CMK (cell line): Measurements from ENCODE around the gene CMYA5.
"Not testable (repeated sequence)": the region's sequence is repeated elsewhere in the genome, so short reads cannot be mapped to it uniquely, and the experiment has no call there.

Experiments
- DNase-seq: peaks from one replicate; pipeline ENCODE4 v3.0.0-alpha.2; 2010; ENCODE audit warnings: low read depth

The CMYA5 gene

DNA sequence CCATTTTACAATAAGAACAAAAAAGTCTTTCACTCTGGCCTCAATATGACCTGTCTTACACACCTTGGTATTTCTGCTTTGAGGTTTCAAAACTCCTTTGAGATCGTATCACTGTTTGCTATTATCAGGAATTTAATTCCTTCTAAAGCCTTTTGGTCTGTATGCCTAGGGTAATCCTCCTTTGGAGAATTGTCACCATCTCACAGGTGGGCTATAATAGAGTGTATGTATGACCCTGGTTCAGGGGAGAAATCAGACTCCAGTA, 13.7 kb downstream of the CMYA5 start:
- DNase-seq, result no peak

DNA sequence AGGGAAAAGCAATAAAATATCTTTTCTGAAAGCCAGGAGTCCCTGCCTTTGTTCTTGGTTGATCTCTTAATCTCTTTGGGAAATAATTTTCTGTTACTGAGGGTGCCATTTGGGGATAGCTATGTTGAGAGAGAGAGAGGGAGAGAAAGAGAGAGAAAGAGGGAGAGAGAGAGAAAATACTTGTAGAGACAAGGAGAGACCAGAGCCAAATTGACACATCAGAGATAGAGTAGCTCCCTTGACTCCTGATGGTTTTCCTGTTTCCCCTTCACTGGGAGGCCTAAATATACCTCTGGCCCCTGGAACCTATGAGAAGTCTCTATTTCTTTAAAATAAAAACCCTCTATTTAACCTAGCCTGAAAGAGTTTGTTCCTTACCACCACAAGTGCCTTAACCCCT, 14.9 kb downstream of the CMYA5 start:
- DNase-seq, result no peak

DNA sequence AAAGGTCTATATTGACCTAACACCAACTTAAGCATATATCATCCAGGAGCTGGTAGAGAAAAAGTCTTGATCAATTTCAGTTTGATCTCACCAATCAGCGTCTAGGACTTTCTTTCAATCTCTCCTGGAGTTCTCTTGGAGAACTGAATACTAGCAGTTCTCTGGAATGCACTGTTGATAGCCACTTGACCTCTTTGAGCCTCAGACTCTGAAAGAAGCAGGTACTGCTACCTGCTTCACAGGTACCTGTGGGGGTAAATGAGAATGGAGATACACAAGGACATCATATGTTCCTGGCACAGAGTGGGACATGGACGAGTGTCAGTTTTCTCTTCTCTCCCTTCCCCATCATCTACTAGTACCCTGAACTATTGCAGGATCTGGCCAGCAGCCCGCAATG, 16.0 kb downstream of the CMYA5 start:
- no peak for DNase-seq

DNA sequence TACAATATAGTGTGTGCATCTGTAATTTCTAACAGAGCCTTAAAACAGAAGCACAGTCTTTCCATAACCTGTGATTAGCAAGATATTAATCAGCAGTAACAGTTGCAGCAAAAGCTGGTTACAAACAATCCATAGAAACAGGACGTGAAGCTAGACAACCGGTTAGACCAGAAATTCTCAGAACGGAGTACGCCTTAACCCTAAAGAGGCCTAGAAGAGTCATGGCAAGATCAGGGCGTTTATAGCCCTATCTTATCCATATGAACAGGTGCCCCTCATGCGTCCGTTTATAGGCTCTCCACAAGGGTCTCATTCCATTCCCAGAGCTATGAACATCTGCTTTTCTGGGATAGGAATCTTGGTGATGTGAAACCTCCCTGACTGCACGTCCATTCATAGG, 16.7 kb downstream of the CMYA5 start:
- not testable (repeated sequence) for DNase-seq

DNA sequence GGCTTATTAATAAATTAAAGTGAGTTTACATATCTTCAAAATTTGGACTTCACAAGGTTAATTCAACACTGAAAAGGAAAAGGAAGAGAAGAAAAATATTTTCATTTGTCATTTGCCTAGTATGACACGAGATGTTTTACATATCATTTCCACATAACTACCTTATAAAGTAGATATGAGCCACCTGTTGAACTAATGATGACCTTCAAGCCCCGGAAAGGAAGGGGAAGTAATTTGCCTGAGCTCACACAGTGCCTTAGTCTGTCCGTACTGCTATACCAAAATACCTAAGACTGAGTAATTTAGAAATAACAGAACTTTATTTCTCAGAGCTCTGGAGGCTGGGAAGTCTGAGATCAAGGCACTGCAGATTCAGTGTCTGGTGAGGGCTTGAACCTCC, 17.9 kb downstream of the CMYA5 start:
- no peak for DNase-seq

DNA sequence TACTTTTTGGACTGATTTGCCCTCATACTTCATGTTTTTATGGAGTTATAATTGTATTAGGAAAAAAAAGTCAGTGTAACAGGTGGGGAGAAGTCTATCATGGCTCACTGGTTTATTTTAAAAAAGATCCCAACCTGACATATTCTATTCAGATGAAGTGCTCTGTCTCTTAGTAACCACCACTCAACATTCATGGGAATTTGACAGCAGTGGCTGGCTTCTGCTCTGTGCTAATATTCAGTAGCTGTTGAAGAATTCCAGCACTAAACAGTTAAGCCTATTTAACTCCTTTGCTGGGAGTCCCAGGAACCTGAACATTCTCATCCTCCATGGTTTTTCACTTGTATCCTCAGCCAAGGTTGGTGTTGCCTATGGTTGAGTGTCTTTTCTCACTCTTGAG, 23.1 kb downstream of the CMYA5 start:
- no peak for DNase-seq

DNA sequence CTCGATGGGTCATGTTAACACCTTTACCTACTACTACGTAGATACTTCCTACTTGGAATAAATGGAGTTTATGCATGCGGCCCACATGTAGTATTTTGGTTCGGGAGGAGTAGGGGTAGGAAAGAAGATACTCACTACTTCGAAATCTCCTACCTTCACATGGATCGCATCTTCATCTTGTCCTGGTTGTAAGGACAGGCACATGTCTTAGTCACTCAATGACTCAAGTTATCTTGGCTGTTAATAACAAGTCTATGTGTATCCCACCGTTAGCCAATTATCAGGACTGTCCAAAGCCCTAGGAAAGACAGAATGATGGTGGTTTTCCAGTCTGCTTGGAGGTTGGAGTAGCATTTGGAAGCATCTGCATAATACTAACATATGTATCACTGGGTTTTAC, 24.1 kb downstream of the CMYA5 start:
- no peak for DNase-seq

DNA sequence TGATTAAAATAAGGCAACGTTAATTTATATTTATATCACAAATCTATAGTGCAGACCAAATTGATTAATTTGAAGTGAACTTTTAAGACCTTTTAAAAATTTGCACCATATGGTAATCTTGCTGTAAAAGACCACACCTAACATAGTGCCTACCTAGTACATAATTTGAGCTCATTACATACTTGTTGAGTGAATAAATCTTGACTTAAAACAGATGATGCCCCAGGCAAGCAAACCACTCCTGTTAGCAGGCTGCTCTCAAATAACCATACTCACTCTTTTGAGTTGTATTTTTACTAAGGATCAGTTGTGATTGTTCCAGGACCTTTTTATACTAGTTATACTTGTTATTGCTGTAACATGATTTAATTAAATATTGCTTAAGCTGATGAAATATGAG, 27.2 kb downstream of the CMYA5 start:
- DNase-seq, result no peak

DNA sequence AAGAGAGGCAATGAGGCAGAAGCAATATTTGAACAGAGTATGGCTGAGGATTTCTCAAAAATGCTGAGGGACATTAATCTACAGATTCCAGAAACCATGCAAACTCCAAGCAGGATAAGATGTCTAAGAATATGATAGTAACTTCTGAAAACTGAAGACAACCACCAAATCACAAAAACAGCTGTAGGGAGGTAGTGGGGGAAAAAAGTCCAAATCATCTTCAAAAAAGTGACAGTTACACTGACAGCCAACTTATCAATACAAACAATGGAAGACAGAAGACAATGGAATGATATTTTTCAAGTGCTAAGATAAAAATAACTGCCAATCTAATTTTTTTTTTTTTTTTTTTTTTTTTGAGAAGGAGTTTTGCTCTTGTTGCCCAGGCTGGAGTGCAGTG, 30.5 kb downstream of the CMYA5 start:
- no peak for DNase-seq

DNA sequence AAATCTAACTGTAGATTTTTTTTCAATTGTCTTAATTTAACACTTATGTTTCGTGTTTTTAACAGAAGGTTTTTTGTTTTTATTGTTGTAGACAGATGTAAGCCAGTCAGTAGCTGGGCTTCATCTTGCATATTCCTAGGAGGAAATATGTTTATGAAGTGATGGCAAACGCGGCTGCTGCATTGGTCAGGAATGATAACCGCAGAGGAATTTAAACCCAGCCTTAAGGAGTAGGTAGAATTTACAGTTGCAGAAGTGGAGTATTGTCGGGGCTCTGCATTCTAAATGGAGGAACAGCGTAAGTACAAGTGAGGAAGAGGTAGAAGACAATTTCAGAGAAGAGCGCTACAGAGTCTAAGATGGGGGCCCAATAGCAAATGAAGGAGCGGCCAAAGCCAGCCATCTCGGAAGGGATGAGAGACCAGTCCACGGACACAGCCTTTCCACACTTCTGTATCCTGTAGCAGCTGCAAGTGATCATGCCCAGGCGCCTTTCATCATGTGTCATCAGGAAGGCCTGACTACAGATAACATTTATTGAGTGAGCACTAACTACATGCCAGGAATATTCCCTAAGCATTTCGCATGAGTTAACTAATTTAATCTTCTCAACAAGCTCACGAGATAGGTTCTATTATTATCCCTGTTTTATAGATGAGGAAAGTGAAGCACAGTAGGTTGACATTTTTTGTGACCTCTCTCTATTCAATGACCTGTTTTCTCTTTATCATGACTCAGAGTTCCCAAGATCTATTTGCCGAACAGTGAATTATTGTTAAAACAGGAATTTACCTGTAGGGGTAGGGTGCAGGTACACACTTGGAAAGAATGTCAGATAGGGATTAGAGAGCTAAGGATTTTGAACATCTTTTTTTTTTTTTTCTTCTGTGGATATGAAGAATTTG, 38.1 kb downstream of the CMYA5 start:
- DNase-seq, result no peak

DNA sequence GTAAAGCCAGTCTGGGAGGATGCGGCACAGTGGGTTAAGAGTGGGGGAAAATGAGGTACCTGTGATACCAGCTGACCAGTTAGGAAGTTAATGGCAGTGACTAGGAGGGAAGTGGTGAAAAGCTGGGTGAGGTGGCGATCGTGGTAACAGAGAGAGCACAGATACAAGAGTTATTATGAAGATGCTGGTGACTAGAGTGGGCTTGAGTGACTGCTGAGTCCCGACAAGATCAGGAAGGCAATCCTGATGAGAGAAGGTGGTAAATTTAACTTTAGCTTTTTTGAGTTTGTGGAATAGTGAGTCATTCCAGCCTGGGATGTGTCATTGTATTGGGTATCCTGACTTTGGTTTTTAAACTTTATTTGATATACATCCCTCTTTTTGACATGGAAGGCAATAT, 38.8 kb downstream of the CMYA5 start:
- no peak for DNase-seq

DNA sequence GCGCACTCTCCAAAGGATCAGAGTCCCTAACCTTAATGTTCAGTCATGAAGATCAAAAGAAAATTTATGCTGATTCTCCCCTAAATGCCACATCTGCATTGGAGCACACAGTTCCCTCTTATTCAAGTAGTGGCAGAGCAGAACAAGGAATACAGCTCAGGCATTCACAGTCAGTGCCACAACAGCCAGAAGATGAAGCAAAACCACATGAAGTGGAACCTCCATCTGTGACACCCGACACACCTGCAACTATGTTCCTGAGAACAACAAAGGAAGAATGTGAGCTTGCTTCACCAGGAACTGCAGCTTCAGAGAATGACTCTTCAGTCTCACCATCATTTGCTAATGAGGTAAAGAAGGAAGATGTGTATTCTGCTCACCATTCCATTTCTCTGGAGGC, 40.0 kb downstream of the CMYA5 start:
- no peak for DNase-seq

DNA sequence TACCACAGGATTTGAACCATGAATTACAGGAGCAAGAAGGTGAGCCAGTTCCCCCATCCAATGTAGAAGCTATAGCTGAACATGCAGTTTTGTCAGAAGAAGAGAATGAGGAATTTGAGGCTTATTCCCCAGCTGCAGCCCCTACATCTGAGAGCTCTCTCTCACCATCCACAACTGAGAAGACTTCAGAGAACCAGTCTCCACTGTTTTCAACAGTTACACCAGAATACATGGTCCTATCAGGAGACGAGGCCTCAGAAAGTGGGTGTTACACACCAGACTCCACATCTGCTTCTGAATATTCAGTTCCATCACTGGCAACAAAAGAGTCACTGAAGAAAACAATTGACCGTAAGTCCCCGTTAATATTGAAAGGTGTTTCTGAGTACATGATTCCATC, 40.9 kb downstream of the CMYA5 start:
- DNase-seq, result no peak

DNA sequence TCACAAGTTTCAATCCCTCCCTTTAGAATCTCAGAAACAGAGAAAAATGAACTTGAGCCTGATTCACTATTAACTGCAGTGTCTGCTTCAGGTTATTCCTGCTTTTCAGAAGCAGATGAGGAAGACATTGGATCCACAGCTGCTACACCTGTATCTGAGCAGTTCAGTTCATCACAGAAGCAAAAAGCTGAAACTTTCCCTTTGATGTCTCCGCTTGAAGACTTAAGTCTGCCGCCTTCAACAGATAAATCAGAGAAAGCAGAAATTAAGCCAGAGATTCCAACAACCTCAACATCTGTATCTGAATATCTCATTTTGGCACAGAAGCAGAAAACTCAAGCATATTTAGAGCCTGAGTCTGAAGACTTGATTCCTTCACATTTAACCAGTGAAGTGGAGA, 42.1 kb downstream of the CMYA5 start:
- no peak for DNase-seq

DNA sequence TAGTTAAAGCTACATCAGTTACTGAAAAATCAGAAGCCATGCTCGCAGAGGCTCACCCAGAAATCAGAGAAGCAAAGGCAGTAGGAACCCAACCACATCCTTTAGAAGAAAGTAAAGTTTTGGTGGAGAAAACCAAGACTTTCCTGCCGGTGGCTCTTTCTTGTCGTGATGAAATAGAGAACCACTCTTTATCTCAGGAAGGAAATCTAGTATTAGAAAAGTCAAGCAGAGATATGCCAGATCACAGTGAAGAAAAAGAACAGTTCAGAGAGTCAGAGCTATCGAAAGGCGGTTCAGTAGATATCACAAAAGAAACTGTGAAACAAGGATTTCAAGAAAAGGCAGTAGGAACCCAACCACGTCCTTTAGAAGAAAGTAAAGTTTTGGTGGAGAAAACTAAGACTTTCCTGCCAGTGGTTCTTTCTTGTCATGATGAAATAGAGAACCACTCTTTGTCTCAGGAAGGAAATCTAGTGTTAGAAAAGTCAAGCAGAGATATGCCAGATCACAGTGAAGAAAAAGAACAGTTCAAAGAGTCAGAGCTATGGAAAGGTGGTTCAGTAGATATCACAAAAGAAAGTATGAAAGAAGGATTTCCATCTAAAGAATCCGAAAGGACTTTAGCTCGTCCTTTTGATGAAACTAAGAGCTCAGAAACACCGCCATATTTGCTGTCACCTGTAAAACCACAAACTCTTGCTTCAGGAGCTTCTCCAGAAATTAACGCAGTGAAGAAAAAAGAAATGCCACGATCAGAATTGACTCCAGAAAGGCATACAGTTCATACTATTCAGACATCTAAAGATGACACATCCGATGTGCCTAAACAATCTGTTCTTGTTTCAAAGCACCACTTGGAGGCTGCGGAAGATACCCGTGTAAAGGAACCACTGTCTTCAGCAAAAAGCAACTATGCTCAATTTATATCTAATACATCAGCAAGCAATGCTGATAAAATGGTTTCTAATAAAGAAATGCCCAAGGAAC, 47.2 kb downstream of the CMYA5 start:
- DNase-seq, result no peak

DNA sequence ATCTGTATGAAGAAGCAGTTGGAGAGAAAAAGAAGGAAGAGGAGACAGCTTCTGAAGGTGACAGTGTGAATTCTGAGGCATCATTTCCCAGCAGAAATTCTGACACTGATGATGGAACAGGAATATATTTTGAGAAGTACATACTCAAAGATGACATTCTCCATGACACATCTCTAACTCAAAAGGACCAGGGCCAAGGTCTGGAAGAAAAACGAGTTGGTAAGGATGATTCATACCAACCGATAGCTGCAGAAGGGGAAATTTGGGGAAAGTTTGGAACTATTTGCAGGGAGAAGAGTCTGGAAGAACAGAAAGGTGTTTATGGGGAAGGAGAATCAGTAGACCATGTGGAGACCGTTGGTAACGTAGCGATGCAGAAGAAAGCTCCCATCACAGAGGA, 48.7 kb downstream of the CMYA5 start:
- DNase-seq, result no peak

DNA sequence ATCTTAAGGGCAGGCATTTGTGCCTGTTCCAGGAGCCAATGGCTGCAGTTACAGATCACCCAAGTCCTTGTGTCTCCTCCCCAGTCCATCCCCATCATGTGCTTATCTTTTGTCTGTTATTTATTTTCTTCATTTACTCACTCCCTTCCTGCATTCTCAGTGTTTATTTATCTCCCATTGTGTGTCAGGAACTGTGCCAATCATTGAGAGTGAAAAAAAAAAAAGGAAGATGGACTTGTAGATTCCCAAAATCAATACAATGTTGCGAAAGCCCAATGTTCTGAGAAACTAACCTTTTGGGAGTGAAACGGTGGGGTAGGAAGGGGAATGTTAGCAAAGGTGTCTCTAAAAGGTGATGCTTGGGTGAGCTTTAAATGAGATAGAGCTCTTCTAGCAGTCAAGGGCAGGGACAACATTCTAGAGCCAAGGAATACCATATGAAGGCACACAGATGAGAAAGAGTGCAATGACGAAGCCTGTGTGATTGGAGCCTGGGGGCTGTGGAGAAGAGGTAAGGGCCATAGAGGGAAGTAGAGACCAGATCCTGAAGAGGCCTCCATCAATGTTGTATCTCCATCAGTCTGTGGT, 53.0 kb downstream of the CMYA5 start:
- no peak for DNase-seq

DNA sequence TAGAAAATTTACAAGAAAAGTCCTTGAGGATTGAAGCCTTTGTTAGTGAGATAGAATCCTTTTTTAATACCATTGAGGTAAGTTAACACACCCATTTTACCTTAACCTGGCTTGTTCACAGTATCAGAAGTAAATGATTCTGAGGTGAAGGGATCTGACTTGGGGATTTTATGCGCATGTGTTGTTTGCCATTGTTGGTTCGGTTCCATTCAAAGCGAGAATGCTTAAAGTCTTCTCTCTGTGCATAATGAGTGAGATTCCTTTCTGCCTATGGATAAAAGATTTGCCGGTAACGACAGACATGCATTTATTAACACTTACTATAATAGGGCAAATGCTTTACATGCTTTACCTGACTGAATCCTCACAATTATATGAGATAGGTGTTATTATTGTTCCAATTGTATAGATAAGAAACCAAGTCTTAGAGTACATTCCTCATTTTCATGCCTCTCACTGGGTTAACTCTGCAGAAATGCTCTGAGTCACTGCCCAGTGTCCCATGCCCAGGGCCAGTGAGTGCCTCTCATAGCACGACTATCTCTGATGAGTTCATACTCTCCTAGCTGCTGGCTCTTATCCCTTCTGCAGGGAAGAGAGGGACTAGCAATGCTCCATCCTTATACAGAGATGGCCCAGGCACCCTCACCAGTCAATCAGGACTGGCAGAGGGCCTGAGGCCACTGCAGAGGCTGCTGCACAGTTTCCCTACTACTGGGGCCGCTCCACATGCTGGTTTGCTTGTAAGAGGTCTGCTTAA, 54.4 kb downstream of the CMYA5 start:
- DNase-seq, result no peak

DNA sequence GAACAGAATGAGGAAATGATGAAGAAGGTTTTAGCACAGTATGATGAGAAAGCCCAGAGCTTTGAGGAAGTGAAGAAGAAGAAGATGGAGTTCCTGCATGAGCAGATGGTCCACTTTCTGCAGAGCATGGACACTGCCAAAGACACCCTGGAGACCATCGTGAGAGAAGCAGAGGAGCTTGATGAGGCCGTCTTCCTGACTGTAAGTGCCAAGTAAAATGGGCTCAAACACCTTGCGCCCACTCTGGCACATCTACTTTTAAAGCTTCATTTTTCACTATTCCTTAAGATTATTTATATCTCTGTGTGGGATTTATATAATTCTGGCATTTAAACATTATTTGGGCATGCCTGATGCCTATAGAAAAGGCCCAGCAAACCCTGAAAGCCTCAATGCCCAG, 55.6 kb downstream of the CMYA5 start:
- no peak for DNase-seq

DNA sequence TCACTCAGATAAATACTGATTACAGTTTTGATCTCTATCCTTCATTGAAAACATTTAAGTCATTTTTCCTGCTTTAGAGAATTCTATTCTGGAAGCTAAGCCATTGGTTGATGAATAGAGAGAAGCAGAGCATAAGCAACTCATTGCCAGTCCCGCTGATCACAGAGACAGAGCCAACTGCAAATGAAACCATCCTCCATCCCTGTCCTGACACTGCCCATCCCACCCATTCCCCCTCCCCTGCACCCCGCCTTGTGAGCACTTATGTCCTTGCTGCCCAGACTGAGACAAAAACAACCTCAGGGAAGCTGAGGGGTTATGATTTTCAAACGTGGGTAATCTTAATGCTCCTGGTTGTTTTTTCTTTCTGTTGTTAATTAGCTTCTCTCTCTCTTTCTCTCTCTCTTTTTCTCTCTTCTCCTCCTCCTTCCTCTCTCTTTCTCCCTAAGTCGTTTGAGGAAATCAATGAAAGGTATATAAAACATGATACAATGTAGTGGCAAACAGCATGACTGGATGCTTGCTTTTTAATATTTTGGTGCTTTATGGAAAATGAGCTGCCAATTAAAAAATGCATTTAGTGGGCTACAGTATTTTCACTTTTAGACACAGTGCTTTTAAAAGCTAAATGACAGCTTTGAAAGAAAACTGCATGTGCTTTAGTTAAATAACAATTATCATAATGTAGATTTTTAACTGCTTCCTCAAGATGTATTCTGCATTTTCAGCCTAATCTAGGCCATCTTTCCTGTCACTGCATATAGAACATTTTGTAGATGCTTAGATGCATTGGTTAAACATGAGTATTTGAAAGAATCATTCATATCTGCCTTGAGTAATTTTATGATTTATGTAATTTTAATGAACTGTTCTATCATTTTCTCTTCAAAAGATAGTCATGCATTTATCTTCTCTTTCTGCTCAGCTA, 57.3 kb downstream of the CMYA5 start:
- DNase-seq, result no peak
